HL-60 (cell line): Measurements from ENCODE around the gene PLXNA2.

Experiments
- CTCF ChIP-seq: IDR thresholded peaks from one replicate; pipeline ENCODE4 v1.5.1; 2011; ENCODE audit warnings: low read length, control low read depth, inconsistent platforms; ENCODE audit not compliant: insufficient read depth
- GABPA ChIP-seq: IDR thresholded peaks from 2 replicates; pipeline ENCODE4 v1.6.1; 2012; ENCODE audit warnings: low read depth
- POLR2AphosphoS5 ChIP-seq: IDR thresholded peaks from 2 replicates; pipeline ENCODE4 v1.6.1; 2012; ENCODE audit warnings: low read depth
- REST ChIP-seq: IDR thresholded peaks from 2 replicates; pipeline ENCODE4 v1.6.1; 2012; ENCODE audit warnings: low read depth; ENCODE audit not compliant: insufficient replicate concordance
- SPI1 ChIP-seq: IDR thresholded peaks from 2 replicates; pipeline ENCODE4 v1.6.1; 2012; ENCODE audit warnings: low read depth, mild to moderate bottlenecking, borderline replicate concordance

GRCh38 chr1:208033236-208033635 is 210.9 kb downstream of the PLXNA2 start:
- TF ChIP-seq CTCF (no peak), REST (no peak), SPI1 (no peak), GABPA (no peak), POLR2AphosphoS5 (no peak)
